ENCODE results near the gene MCM3AP. TPM values are rescaled to one million over a fixed set of nuclear protein-coding genes. Genes with fewer than 3 reads are reported as not detected.

Gene MCM3AP
- total RNA-seq, 1 experiment from 2014 or later: 57.8 TPM

DNA sequence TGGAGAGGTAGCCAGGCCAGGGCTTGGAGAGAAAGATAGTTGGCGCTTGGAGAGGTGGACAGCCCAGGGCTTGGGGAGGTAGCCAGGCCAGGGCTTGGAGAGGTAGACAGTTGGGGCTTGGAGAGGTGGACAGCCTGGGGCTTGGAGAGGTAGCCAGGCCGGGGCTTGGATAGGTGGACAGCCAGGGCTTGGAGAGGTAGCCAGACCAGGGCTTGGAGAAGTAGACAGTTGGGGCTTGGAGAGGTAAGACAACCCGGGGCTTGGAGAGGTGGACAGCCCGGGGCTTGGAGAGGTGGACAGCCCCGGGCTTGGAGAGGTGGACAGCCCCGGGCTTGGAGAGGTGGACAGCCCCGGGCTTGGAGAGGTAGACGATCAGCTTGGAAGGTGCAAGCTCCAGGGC, 64.6 kb downstream of the MCM3AP start:
- H3K4me3 ChIP-seq: no peak overlapping the region
- no peaks in the 10 kb centered on the region for H3K9me3 ChIP-seq (ENCODE audit: insufficient read depth, low read depth)
- BruUV-seq (replicated peaks): no TSS peak
- no peaks in the 10 kb centered on the region for H3K4me1 ChIP-seq (replicated peaks; ENCODE audit: insufficient read depth)
- H3K27me3 ChIP-seq (ENCODE audit: insufficient read depth, low read depth): no peaks in the 10 kb centered on the region
- no peaks in the 10 kb centered on the region for H3F3A ChIP-seq (ENCODE audit: insufficient read depth, low read depth)
- intact Hi-C loops (cut with micrococcal nuclease; ENCODE audit: unreplicated experiment): no loop called here
- H4K20me1 ChIP-seq (ENCODE audit: insufficient read depth): no peaks in the 10 kb centered on the region
- DNase-seq: no peak
- no peak overlapping the region for H3K27ac ChIP-seq
- H3K4me2 ChIP-seq: no peak overlapping the region
- no peak overlapping the region for H2AFZ ChIP-seq
- POLR2A ChIA-PET (ENCODE audit: unreplicated experiment): no interaction called here
- no peaks in the 10 kb centered on the region for H3K36me3 ChIP-seq (ENCODE audit: low read depth)
- H3K79me2 ChIP-seq (ENCODE audit: low read depth): no peaks in the 10 kb centered on the region
- no peaks in the 10 kb centered on the region for H3K9me2 ChIP-seq (ENCODE audit: insufficient read depth)
- CTCF ChIA-PET: no interaction called here
- TF ChIP-seq EZH2 (IDR thresholded peaks at IDR 0.05; ENCODE audit: low read depth): no peak
- TF ChIP-seq, protein P1, sequence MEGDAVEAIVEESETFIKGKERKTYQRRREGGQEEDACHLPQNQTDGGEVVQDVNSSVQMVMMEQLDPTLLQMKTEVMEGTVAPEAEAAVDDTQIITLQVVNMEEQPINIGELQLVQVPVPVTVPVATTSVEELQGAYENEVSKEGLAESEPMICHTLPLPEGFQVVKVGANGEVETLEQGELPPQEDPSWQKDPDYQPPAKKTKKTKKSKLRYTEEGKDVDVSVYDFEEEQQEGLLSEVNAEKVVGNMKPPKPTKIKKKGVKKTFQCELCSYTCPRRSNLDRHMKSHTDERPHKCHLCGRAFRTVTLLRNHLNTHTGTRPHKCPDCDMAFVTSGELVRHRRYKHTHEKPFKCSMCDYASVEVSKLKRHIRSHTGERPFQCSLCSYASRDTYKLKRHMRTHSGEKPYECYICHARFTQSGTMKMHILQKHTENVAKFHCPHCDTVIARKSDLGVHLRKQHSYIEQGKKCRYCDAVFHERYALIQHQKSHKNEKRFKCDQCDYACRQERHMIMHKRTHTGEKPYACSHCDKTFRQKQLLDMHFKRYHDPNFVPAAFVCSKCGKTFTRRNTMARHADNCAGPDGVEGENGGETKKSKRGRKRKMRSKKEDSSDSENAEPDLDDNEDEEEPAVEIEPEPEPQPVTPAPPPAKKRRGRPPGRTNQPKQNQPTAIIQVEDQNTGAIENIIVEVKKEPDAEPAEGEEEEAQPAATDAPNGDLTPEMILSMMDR (conservative IDR thresholded peaks at IDR 0.05): no peak

DNA sequence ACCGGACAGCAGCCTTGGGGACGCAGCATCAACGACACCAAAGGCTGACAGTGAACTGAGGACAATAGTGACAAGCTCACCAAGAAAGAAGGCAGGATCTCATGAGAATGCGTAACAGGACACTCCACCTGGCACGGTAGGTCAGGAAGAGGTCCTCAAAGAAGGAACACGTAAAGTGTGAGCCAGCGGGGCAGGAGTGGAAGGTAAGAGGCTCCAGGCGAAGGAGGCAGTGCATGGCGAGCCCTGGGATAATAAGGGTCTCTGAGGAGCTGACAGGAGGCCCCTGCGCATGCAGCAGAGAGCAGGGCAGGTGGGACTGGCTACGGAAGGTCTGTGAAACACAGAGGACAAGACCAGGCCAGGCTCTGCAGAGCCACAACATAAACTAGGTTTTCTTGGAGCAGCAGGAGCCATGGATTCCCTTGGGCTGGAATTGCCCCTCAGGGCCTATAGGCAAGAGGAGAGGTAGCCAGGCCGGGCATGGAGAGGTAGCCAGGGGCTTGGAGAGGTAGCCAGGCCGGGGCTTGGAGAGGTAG, 65.1 kb downstream of the MCM3AP start:
- CTCF ChIA-PET: no interaction called here
- Histone ChIP-seq H4K20me1 (ENCODE audit: insufficient read depth) (no peaks in the 10 kb centered on the region), H3K4me2 (no peak overlapping the region), H3K27me3 (ENCODE audit: insufficient read depth, low read depth) (no peaks in the 10 kb centered on the region), H3K27ac (no peak overlapping the region), H3K9me3 (ENCODE audit: insufficient read depth, low read depth) (no peaks in the 10 kb centered on the region), H3K4me1 (replicated peaks; ENCODE audit: insufficient read depth) (no peaks in the 10 kb centered on the region), H3K4me3 (no peak overlapping the region), H3K9me2 (ENCODE audit: insufficient read depth) (no peaks in the 10 kb centered on the region), H2AFZ (no peak overlapping the region), H3K79me2 (ENCODE audit: low read depth) (no peaks in the 10 kb centered on the region), H3K36me3 (ENCODE audit: low read depth) (no peaks in the 10 kb centered on the region), H3F3A (ENCODE audit: insufficient read depth, low read depth) (no peaks in the 10 kb centered on the region)
- POLR2A ChIA-PET (ENCODE audit: unreplicated experiment): no interaction called here
- intact Hi-C loops (cut with micrococcal nuclease; ENCODE audit: unreplicated experiment): no loop called here
- no peak for TF ChIP-seq EZH2 (IDR thresholded peaks at IDR 0.05; ENCODE audit: low read depth)
- TF ChIP-seq, protein P1 (conservative IDR thresholded peaks at IDR 0.05): no peak
- BruUV-seq (replicated peaks): no TSS peak
- no peak for DNase-seq

DNA sequence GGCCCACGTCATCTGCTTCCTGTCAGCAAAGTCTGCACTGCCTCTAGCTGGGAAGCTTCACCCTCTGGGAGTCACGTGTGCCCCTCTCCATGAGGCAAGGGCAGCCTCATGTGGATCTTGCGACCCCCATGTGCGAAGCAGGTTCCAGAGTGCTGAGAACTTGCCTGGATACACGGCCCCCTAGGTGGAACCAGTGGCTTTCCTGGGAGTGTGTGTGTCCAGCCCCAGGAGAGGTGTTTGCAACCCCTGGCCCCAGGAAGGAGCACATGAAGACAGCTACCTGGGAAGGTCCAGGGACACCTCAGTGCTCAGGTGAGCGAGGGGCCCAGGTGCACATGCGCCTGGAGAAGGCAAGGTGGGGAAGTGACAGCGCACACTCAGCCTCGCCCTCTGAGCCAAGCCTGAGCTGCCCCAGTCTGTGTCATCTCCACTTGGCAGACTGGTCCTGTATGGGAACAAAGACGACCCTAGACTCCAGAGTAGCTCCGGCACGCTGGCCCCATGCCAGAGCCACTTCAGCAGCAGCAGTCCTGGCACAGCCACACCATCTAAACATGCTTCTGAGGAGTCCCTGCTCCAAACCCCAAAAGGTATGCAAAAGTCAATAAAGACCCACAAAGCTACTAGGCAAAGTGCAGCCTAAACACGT, 65.7 kb downstream of the MCM3AP start:
- DNase-seq: no peak
- Histone ChIP-seq H3K4me2 (no peak overlapping the region), H4K20me1 (ENCODE audit: insufficient read depth) (no peaks in the 10 kb centered on the region), H3K79me2 (ENCODE audit: low read depth) (no peaks in the 10 kb centered on the region), H3K4me1 (replicated peaks; ENCODE audit: insufficient read depth) (no peaks in the 10 kb centered on the region), H3F3A (ENCODE audit: insufficient read depth, low read depth) (no peaks in the 10 kb centered on the region), H3K36me3 (ENCODE audit: low read depth) (no peaks in the 10 kb centered on the region), H3K9me2 (ENCODE audit: insufficient read depth) (no peaks in the 10 kb centered on the region), H2AFZ (no peak overlapping the region), H3K27ac (no peak overlapping the region), H3K9me3 (ENCODE audit: insufficient read depth, low read depth) (no peaks in the 10 kb centered on the region), H3K27me3 (ENCODE audit: insufficient read depth, low read depth) (no peaks in the 10 kb centered on the region), H3K4me3 (no peak overlapping the region)
- CTCF ChIA-PET: no interaction called here
- POLR2A ChIA-PET (ENCODE audit: unreplicated experiment): no interaction called here
- intact Hi-C loops (cut with micrococcal nuclease; ENCODE audit: unreplicated experiment): no loop called here
- BruUV-seq (replicated peaks): no TSS peak
- TF ChIP-seq, protein P1 (conservative IDR thresholded peaks at IDR 0.05): no peak
- TF ChIP-seq EZH2 (IDR thresholded peaks at IDR 0.05; ENCODE audit: low read depth): no peak
